ENCODE measurements around the gene SLC46A2. TPM values are rescaled to one million over a fixed set of nuclear protein-coding genes. Genes with fewer than 3 reads are reported as not detected.

The SLC46A2 gene
- total and polyA plus RNA-seq, 11 donors, result 0.08 to 0.45 (median 0.18) TPM; not detected in 7

DNA sequence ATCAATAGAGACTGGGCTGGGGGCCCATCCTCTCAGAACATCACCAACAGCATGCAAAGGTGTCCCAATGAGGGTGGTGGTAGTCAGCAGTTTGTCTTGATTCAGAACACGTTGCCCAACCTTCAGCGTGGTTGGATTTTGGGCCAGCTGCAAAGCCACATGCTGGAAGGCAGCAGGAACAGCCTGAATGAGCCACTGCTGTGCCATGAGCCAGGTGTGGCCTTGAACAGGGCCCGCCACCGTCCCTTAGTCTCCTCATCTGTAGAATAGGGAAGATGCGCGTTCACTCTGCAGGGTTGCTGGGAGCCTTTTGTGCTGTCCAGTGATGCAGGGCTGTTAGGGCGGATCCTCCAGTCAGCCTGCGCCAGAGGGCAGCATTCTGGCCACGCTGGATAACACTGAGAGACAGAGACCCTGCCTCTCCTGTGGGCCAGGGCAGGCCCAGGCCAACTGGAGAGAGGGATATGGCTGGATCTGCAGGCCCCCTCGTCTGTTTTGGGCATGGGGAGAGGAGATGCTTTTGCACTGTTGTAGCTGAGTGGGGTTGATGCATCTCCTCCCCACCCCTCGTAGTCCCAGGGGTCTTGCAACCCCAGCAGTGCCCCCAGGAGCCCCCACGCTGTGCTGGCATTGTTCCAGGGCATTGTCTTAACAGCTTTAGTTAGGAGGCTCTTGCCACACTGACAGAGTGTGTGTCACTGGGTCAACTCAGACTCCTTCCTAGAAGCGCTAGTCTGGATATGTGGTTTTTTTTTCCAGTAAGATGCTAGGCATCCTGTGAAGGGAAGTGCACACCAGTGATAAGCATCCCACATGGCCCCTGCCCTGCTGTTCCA lies 42.1 kb downstream of the SLC46A2 start:
- ATAC-seq (no peak), DNase-seq (no peak)
- Histone ChIP-seq H3K36me3 (peaks cover 0 to 21% (median 6%) of the 10 kb centered on the region in 9 donors), H3K27me3 (no peaks in the 10 kb centered on the region), H3K27ac (no peak overlapping the region), H3K4me1 (peaks cover 0 to 41% (median 3%) of the 10 kb centered on the region in 12 donors), H3K4me3 (no peak overlapping the region), H3K9me3 (no peaks in the 10 kb centered on the region)
- 79 to 86% (median 82%) methylated on average over 12 to 13 of the region's 13 CpGs for WGBS, 4 donors
- TF ChIP-seq POLR2A (IDR thresholded peaks at IDR 0.05), result no peak
- TF ChIP-seq, protein P1, sequence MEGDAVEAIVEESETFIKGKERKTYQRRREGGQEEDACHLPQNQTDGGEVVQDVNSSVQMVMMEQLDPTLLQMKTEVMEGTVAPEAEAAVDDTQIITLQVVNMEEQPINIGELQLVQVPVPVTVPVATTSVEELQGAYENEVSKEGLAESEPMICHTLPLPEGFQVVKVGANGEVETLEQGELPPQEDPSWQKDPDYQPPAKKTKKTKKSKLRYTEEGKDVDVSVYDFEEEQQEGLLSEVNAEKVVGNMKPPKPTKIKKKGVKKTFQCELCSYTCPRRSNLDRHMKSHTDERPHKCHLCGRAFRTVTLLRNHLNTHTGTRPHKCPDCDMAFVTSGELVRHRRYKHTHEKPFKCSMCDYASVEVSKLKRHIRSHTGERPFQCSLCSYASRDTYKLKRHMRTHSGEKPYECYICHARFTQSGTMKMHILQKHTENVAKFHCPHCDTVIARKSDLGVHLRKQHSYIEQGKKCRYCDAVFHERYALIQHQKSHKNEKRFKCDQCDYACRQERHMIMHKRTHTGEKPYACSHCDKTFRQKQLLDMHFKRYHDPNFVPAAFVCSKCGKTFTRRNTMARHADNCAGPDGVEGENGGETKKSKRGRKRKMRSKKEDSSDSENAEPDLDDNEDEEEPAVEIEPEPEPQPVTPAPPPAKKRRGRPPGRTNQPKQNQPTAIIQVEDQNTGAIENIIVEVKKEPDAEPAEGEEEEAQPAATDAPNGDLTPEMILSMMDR (IDR thresholded peaks at IDR 0.05), result no peak
- intact Hi-C loops (cut with DNase I), result loop anchor here in 4 of 10 donors (5.0 kb wide), 2 partner anchors 49 to 54 kb away; no protein-coding TSS in a partner anchor

DNA sequence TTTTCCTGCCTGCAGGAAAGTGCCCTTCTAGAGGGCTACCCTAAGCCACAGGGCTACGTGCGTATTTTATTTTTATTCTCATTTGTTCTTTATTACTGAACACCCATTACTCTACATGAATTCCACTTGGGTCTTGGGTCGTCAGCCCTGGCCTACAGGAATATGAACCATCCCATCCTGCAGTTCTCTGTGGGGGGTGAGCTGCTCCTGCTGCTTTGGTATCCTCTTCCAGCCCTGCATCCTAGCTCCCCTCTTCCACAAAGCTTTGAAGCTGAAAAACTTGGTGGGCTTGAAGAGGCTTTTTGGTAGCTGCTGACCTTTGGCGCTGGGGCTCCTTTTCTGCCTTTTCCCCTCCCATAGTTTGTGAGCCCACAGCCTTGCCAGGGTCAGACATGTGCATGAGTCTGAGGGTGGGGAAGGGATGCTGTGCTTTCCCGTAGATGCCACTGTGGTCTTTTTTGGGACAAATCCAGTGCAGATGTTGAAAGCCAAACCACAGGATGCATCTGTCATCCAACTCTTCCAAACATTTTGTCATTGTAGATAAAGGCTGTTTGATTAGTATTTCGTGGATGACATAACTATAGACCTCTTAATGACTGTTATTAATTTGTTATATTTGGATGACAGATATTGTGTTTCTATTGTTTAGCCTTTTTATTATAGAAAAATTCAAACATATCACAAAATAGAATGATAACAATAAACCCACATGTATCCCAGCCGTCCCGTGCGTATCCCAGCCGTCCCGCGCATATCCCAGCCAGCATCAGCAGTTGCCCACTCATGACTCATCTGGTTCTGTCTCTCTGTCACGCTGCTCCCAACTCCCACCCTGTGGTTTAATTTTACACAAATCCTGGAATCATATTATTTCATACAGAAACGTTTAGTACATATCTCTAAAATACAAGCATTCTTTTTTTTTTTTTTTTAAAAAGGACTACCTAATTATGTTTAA lies 43.9 kb downstream of the SLC46A2 start:
- Histone ChIP-seq H3K4me1 (peaks cover 0 to 41% (median 5%) of the 10 kb centered on the region in 12 donors), H3K36me3 (peaks cover 0 to 15% (median 6%) of the 10 kb centered on the region in 9 donors), H3K27me3 (no peaks in the 10 kb centered on the region), H3K4me3 (no peak overlapping the region), H3K9me3 (no peaks in the 10 kb centered on the region), H3K27ac (no peak overlapping the region)
- intact Hi-C loops (cut with DNase I), result loop anchor here in 4 of 10 donors (5.0 kb wide), 2 partner anchors 50 to 55 kb away; no protein-coding TSS in a partner anchor
- DNase-seq (no peak), ATAC-seq (peak in 1 of 4 donors; percentile 69)
- TF ChIP-seq, protein P1 (IDR thresholded peaks at IDR 0.05), result no peak
- TF ChIP-seq POLR2A (IDR thresholded peaks at IDR 0.05), result no peak
- 73 to 77% (median 75%) methylated on average over 14 of the region's 14 CpGs for WGBS, 4 donors

DNA sequence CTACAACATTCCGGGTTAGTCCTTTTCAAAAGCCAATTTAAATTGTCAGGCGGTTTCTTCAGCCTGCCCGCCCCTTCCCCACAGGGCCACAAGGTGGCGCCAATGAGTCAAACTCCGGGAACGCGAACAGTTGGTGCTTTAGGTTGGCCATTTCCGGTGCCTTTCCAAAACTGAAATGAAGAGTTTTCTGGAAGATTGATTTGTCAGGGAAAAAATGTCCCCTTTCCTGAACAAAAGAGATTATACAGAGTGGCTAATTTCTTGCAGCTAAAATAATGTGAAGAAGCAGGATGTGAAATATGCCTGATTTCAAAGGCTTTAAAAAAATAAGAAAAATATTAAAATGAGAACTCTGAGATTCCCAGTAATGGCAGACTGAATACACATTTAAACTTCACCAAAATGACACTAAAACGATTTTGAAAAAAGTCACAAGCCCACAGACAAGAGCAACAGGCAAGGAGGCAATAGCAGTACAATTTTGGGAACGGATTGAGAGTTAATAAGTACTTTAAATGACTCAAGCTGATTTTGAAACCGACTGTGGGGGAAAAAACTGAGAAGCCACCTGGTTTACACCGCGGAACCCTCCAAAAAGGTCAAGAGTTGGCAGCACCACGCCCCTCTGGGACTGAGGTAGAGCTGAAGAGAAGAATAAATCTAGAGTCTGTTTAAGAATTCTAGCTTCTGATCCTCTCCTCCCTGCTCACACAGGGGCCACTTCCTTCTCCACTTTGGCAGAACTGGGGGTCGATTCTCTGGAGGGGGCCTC lies 45.7 kb downstream of the SLC46A2 start:
- TF ChIP-seq, protein P1 (IDR thresholded peaks at IDR 0.05), result peak; percentile 93 to 100 (median 96)
- no peak for TF ChIP-seq POLR2A (IDR thresholded peaks at IDR 0.05)
- Histone ChIP-seq H3K9me3 (no peaks in the 10 kb centered on the region), H3K4me1 (peaks cover 0 to 46% (median 5%) of the 10 kb centered on the region in 12 donors), H3K27ac (no peak overlapping the region), H3K36me3 (peaks cover 0 to 10% (median 4%) of the 10 kb centered on the region in 9 donors), H3K27me3 (no peaks in the 10 kb centered on the region), H3K4me3 (no peak overlapping the region)
- 33 to 38% (median 36%) methylated on average over 15 of the region's 15 CpGs for WGBS, 4 donors
- peak in 3 of 4 donors; percentile 57 to 80 (median 75) for ATAC-seq
- intact Hi-C loops (cut with DNase I), result loop anchor here in 8 of 10 donors (1.0 to 5.0 kb wide), 4 partner anchors 52 to 58 kb away; no protein-coding TSS in a partner anchor
- DNase-seq, result peak; percentile 65 to 87 (median 72)

All from heart left ventricle (tissue), 16 donors.